Measurements from ENCODE around the gene ABCF2.

ABCF2 gene

GRCh38 chr7:151191544-151191943 lies 35.5 kb downstream of the ABCF2 start:
- FAIRE-seq: no peak

GRCh38 chr7:151189038-151189437 lies 38.0 kb downstream of the ABCF2 start:
- no peak for FAIRE-seq

- FAIRE-seq: no peak
Observed at GRCh38 chr7:151188252-151188542, 38.8 kb downstream of the ABCF2 start.

- FAIRE-seq: no peak
Observed at GRCh38 chr7:151187409-151188251, 39.4 kb downstream of the ABCF2 start.

- no peak for FAIRE-seq
Observed at GRCh38 chr7:151186640-151187408, 40.2 kb downstream of the ABCF2 start, which contains the start of gene ASB10. ASB10 (minus strand) TSS chr7:151187250; CDS start chr7:151187130, 120 bp downstream.

- FAIRE-seq: no peak
Observed at GRCh38 chr7:151185762-151186639, 41.0 kb downstream of the ABCF2 start.

- FAIRE-seq: no peak
Observed at GRCh38 chr7:151181011-151181431, 46.0 kb downstream of the ABCF2 start.

GRCh38 chr7:151179946-151180345 lies 47.1 kb downstream of the ABCF2 start:
- FAIRE-seq: no peak

- no peak for FAIRE-seq
Observed at GRCh38 chr7:151179287-151179860, 47.6 kb downstream of the ABCF2 start.

GRCh38 chr7:151178831-151179230 lies 48.2 kb downstream of the ABCF2 start:
- no peak for FAIRE-seq

GRCh38 chr7:151178236-151178635 lies 48.8 kb downstream of the ABCF2 start:
- no peak for FAIRE-seq

GRCh38 chr7:151177310-151177709 lies 49.7 kb downstream of the ABCF2 start:
- FAIRE-seq: no peak

GRCh38 chr7:151176401-151176800 lies 50.6 kb downstream of the ABCF2 start:
- no peak for FAIRE-seq

- FAIRE-seq: no peak
Observed at GRCh38 chr7:151175793-151176311, 51.2 kb downstream of the ABCF2 start.

GRCh38 chr7:151175047-151175792 lies 51.8 kb downstream of the ABCF2 start:
- FAIRE-seq: no peak

GRCh38 chr7:151174246-151175046 lies 52.6 kb downstream of the ABCF2 start:
- no peak for FAIRE-seq

- no peak for FAIRE-seq
Observed at GRCh38 chr7:151173386-151174245, 53.4 kb downstream of the ABCF2 start.

GRCh38 chr7:151172273-151173141 lies 54.5 kb downstream of the ABCF2 start:
- FAIRE-seq: peak; percentile 3

GRCh38 chr7:151168787-151169162 lies 58.2 kb downstream of the ABCF2 start:
- FAIRE-seq: no peak
